HCT116 (cell line): ENCODE results near the gene SOX2. TPM values are rescaled to one million over a fixed set of nuclear protein-coding genes. Genes with fewer than 3 reads are reported as not detected.

ENCODE experiments used
- ATAC-seq: fragments of 200-7000 bp; cut with Tn5 transposase; 2 replicates; pipeline ENCODE4 v1.9.1; 2020; ENCODE audit warnings: mild to moderate bottlenecking, moderate library complexity
- BruUV-seq: library from RNA; stranded (reverse); fragments of 400-500 nt; replicated peaks from 2 replicates; lab custom pipeline; 2021; lab: Mats Ljungman, UMichigan
- CTCF ChIA-PET: fragments of 300-600 bp; sonication (Branson Sonifier 250); formaldehyde crosslinking; loops from one replicate; lab custom pipeline; 2021; ENCODE audit warnings: antibody characterized with exemption; lab: Charles Lee
- POLR2A ChIA-PET: fragments of 300-600, 350-600 bp; sonication (Branson Sonifier 250); formaldehyde crosslinking; loops from one replicate; lab custom pipeline; 2021; ENCODE audit warnings: antibody characterized with exemption; lab: Charles Lee
- RAD21 ChIA-PET, 2 experiments: fragments of 300-600 bp; sonication (Branson Sonifier 250); formaldehyde crosslinking; loops; one replicate each; lab custom pipeline; 2023; ENCODE audit warnings: low total read pairs in 2 of 2; ENCODE audit not compliant: uncharacterized antibody in 2 of 2, unreplicated experiment in 2 of 2, low non-redundant PET in 1 of 2; lab: Charles Lee
- DNase-seq: peaks from one replicate; pipeline ENCODE4 v3.0.0-alpha.2; 2010; ENCODE audit warnings: low read depth, low spot score
- H2AFZ ChIP-seq: fragments of 200-600 bp; shearing (Covaris generic), sonication (generic); 2 replicates; pipeline ENCODE4 v1.6.1; 2017; ENCODE audit warnings: low read depth, mixed run types, mixed read lengths, antibody characterized with exemption, low read length; ENCODE audit not compliant: poor library complexity, severe bottlenecking
- H3K27ac ChIP-seq: 2 replicates; pipeline ENCODE4 v1.5.1; 2012; ENCODE audit warnings: low read depth, low read length
- H3K27me3 ChIP-seq: fragments of 200-600 bp; sonication (generic); 2 replicates; pipeline ENCODE4 v1.6.1; 2016; ENCODE audit warnings: mixed run types, low read length, mixed read lengths; ENCODE audit not compliant: insufficient read depth
- H3K36me3 ChIP-seq, 2 experiments: fragments of 200-500 bp in 1 of 2; fragments of 200-600 bp in 1 of 2; sonication (Bioruptor generic) in 1 of 2; sonication (generic) in 1 of 2; 2 replicates each; pipeline versions ENCODE4 v1.5.1 to v1.6.1; 2014 to 2016; ENCODE audit warnings: low read length in 2 of 2, inconsistent platforms in 1 of 2, mixed read lengths in 1 of 2, mixed run types in 1 of 2; ENCODE audit not compliant: insufficient read depth in 2 of 2, control insufficient read depth in 1 of 2
- H3K4me1 ChIP-seq, 2 experiments: fragments of 200-600 bp in 1 of 2; sonication (generic) in 1 of 2; 2 replicates each; pipeline versions ENCODE4 v1.5.1 to v1.6.1; 2012 to 2017; ENCODE audit warnings: low read length in 2 of 2, inconsistent platforms in 1 of 2, mild to moderate bottlenecking in 1 of 2, mixed read lengths in 1 of 2, mixed run types in 1 of 2, moderate library complexity in 1 of 2; ENCODE audit not compliant: insufficient read depth in 2 of 2, control insufficient read depth in 1 of 2
- H3K4me2 ChIP-seq: fragments of 200-600 bp; sonication (generic); 2 replicates; pipeline ENCODE4 v1.6.1; 2017; ENCODE audit warnings: mixed run types, low read length, mixed read lengths
- H3K4me3 ChIP-seq, 2 experiments: fragments of 200-600 bp in 1 of 2; sonication (generic) in 1 of 2; replicated peaks in 1 of 2; 2 replicates each; pipeline ENCODE4 v1.5.1; 2011 to 2016; ENCODE audit warnings: low read length in 2 of 2, control low read depth in 1 of 2, low read depth in 1 of 2, mild to moderate bottlenecking in 1 of 2, mixed read lengths in 1 of 2, mixed run types in 1 of 2
- H3K79me2 ChIP-seq: fragments of 200-600 bp; sonication (generic); 2 replicates; pipeline ENCODE4 v1.6.1; 2017; ENCODE audit warnings: mild to moderate bottlenecking, mixed run types, low read length, moderate library complexity, mixed read lengths; ENCODE audit not compliant: insufficient read depth
- H3K9ac ChIP-seq: fragments of 200-600 bp; sonication (generic); 2 replicates; pipeline ENCODE4 v1.6.1; 2016; ENCODE audit warnings: low read length, mixed read lengths
- H3K9me2 ChIP-seq: fragments of 200-600 bp; sonication (generic), shearing (Covaris generic); 2 replicates; pipeline ENCODE4 v1.6.1; 2017; ENCODE audit warnings: mixed run types, mild to moderate bottlenecking, moderate library complexity; ENCODE audit not compliant: insufficient read depth
- H3K9me3 ChIP-seq, 2 experiments: fragments of 200-500 bp in 1 of 2; fragments of 200-600 bp in 1 of 2; sonication (Bioruptor generic) in 1 of 2; sonication (generic) in 1 of 2; 2 replicates each; pipeline ENCODE4 v1.6.1; 2014 to 2017; ENCODE audit warnings: low read length in 2 of 2, mixed read lengths in 2 of 2, inconsistent platforms in 1 of 2, low read depth in 1 of 2, mild to moderate bottlenecking in 1 of 2, mixed run types in 1 of 2, moderate library complexity in 1 of 2; ENCODE audit not compliant: control insufficient read depth in 1 of 2, insufficient read depth in 1 of 2
- H4K20me1 ChIP-seq: fragments of 200-600 bp; sonication (generic), shearing (Covaris generic); 2 replicates; pipeline ENCODE4 v1.6.1; 2017; ENCODE audit warnings: mixed run types, mild to moderate bottlenecking, moderate library complexity; ENCODE audit not compliant: insufficient read depth
- CBX3 ChIP-seq: IDR thresholded peaks from 2 replicates; pipeline ENCODE4 v1.6.1; 2012; ENCODE audit warnings: low read depth
- CEBPB ChIP-seq: IDR thresholded peaks from 2 replicates; pipeline ENCODE4 v1.6.1; 2012; ENCODE audit warnings: low read depth
- ELF1 ChIP-seq: IDR thresholded peaks from 2 replicates; pipeline ENCODE4 v1.6.1; 2012; ENCODE audit warnings: low read depth, borderline replicate concordance
- EZH2phosphoT487 ChIP-seq: fragments of 200-600 bp; IDR thresholded peaks from 2 replicates; pipeline ENCODE4 v1.6.1; 2018; ENCODE audit warnings: antibody characterized with exemption, borderline replicate concordance
- JUND ChIP-seq: IDR thresholded peaks from 2 replicates; pipeline ENCODE4 v1.6.1; 2012
- RAD21 ChIP-seq: IDR thresholded peaks from 2 replicates; pipeline ENCODE4 v1.6.1; 2012; ENCODE audit warnings: low read depth, mild to moderate bottlenecking
- SIN3A ChIP-seq: IDR thresholded peaks from 2 replicates; pipeline ENCODE4 v1.6.1; 2012; ENCODE audit warnings: low read depth
- SP1 ChIP-seq: IDR thresholded peaks from 2 replicates; pipeline ENCODE4 v1.6.1; 2012; ENCODE audit warnings: low read depth
- SRF ChIP-seq: IDR thresholded peaks from 2 replicates; pipeline ENCODE4 v1.6.1; 2012; ENCODE audit warnings: low read depth
- YY1 ChIP-seq: IDR thresholded peaks from 2 replicates; pipeline ENCODE4 v1.6.1; 2011; ENCODE audit warnings: low read length, low read depth, moderate library complexity, mild to moderate bottlenecking; ENCODE audit not compliant: insufficient replicate concordance; ENCODE audit errors: extremely low read depth
- ZFX ChIP-seq: fragments of 450-650 bp; IDR thresholded peaks from 2 replicates; pipeline ENCODE4 v1.6.1; 2017
- ZNF274 ChIP-seq: fragments of 200-500 bp; sonication (Bioruptor generic); IDR thresholded peaks from 2 replicates; pipeline ENCODE4 v1.6.1; 2014; ENCODE audit warnings: mild to moderate bottlenecking, low read depth, low read length, inconsistent platforms
- intact Hi-C: fragments of 100-400 bp; cut with micrococcal nuclease; formaldehyde crosslinking; loops from 2 replicates; pipeline ENCODE4 v1.10.0; 2022
- total RNA-seq: library from RNA; stranded (reverse); gene quantifications from one replicate; pipeline ENCODE4 v1.2.1, GENCODE V29; 2021; ENCODE audit not compliant: unreplicated experiment
- TF ChIP-seq, protein P1 (sequence below), 3 experiments: fragments of 200-600 bp in 1 of 3; sonication (generic) in 1 of 3; IDR thresholded peaks in 2 of 3; conservative IDR thresholded peaks in 1 of 3; 2 replicates each; pipeline ENCODE4 v1.5.1; 2012 to 2017; ENCODE audit warnings: low read depth in 2 of 3, low read length in 2 of 3, antibody characterized with exemption in 1 of 3, borderline replicate concordance in 1 of 3, control low read depth in 1 of 3, mild to moderate bottlenecking in 1 of 3, mixed read lengths in 1 of 3, mixed run types in 1 of 3, moderate library complexity in 1 of 3; ENCODE audit not compliant: insufficient read depth in 1 of 3
- TF ChIP-seq, protein P2 (sequence below): IDR thresholded peaks from 2 replicates; pipeline ENCODE4 v1.6.1; 2012
- TF ChIP-seq, protein P3 (sequence below): IDR thresholded peaks from 2 replicates; pipeline ENCODE4 v1.6.1; 2011; ENCODE audit warnings: mild to moderate bottlenecking, low read length, moderate library complexity; ENCODE audit not compliant: insufficient replicate concordance; ENCODE audit errors: extremely low read depth
- TF ChIP-seq, protein P4 (sequence below): IDR thresholded peaks from 2 replicates; pipeline ENCODE4 v1.6.1; 2012

The SOX2 gene
- total RNA-seq, 1 experiment from 2014 or later: 0.15 TPM

DNA sequence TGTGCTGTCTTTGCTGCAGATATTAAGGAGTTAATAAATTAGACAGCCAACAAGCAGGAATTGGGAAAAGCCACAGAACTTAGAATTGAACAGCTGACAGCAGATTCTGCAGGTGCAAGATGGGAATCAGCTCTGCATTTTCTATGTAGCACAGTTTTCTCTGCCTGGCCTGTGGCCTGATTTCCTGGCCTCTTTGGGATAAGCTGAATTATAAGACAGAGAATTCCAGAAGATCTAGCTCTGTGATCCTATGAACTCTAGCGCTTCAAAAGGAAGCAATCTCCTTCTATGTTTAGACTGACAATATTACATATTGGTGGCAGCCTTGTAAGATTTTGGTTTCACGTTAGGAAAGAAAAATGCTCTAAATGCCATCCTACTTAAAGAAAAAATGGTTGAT is 24.0 kb upstream of the SOX2 start:
- POLR2A ChIA-PET: no interaction called here
- Histone ChIP-seq H3K4me3 (no peak overlapping the region), H3K9me2 (no peaks in the 10 kb centered on the region), H3K9ac (no peak overlapping the region), H3K4me1 (no peaks in the 10 kb centered on the region), H2AFZ (no peak overlapping the region), H3K27me3 (no peaks in the 10 kb centered on the region), H4K20me1 (no peaks in the 10 kb centered on the region), H3K79me2 (no peaks in the 10 kb centered on the region), H3K9me3 (no peaks in the 10 kb centered on the region), H3K27ac (no peak overlapping the region), H3K4me2 (no peak overlapping the region), H3K36me3 (no peaks in the 10 kb centered on the region)
- no TSS peak for BruUV-seq
- CTCF ChIA-PET: no interaction called here
- TF ChIP-seq EZH2phosphoT487 (no peak), ELF1 (no peak), RAD21 (no peak), ZNF274 (no peak), CEBPB (no peak)
- TF ChIP-seq, protein P1, sequence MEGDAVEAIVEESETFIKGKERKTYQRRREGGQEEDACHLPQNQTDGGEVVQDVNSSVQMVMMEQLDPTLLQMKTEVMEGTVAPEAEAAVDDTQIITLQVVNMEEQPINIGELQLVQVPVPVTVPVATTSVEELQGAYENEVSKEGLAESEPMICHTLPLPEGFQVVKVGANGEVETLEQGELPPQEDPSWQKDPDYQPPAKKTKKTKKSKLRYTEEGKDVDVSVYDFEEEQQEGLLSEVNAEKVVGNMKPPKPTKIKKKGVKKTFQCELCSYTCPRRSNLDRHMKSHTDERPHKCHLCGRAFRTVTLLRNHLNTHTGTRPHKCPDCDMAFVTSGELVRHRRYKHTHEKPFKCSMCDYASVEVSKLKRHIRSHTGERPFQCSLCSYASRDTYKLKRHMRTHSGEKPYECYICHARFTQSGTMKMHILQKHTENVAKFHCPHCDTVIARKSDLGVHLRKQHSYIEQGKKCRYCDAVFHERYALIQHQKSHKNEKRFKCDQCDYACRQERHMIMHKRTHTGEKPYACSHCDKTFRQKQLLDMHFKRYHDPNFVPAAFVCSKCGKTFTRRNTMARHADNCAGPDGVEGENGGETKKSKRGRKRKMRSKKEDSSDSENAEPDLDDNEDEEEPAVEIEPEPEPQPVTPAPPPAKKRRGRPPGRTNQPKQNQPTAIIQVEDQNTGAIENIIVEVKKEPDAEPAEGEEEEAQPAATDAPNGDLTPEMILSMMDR (IDR thresholded peaks at IDR 0.05 in 2 of 3, conservative IDR thresholded peaks at IDR 0.05 in 1 of 3; ENCODE audit: borderline replicate concordance in 1 of 3, insufficient read depth in 1 of 3, low read depth in 2 of 3, low read length in 2 of 3): no peak
- TF ChIP-seq, protein P2, sequence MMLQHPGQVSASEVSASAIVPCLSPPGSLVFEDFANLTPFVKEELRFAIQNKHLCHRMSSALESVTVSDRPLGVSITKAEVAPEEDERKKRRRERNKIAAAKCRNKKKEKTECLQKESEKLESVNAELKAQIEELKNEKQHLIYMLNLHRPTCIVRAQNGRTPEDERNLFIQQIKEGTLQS: no peak
- intact Hi-C loops: no loop called here
- DNase-seq: no peak
- RAD21 ChIA-PET: no interaction called here
- no peak for ATAC-seq

DNA sequence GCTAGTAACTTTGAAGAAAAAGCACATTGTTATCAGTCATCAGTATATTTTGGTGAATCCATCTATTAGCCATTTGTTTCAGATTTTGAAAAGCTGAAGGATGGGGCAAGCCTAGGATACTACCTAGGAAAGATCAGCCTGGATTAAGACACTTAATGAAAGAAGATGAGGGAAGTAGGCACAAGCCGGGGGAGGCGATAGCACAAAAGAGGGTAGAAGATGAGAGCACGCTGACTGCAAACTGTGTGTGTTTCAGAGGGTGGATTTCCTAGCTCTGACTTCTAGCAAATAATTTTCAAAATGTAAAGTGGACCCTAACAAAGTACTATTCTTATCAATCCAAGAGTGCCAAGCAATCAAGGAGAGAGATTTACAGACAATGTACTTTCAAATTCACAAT is 22.2 kb upstream of the SOX2 start:
- no peak for DNase-seq
- Histone ChIP-seq H3K4me1 (no peaks in the 10 kb centered on the region), H3K4me3 (no peak overlapping the region), H3K9ac (no peak overlapping the region), H3K79me2 (no peaks in the 10 kb centered on the region), H3K36me3 (no peaks in the 10 kb centered on the region), H3K27me3 (no peaks in the 10 kb centered on the region), H3K9me2 (no peaks in the 10 kb centered on the region), H3K4me2 (no peak overlapping the region), H3K9me3 (no peaks in the 10 kb centered on the region), H3K27ac (no peak overlapping the region), H4K20me1 (no peaks in the 10 kb centered on the region), H2AFZ (no peak overlapping the region)
- no peak for ATAC-seq
- intact Hi-C loops: no loop called here
- RAD21 ChIA-PET: no interaction called here
- POLR2A ChIA-PET: no interaction called here
- BruUV-seq: no TSS peak
- CTCF ChIA-PET: interaction anchor here (2.0 kb wide), 1 partner anchor 11 kb away, joined by 15 read pairs; no protein-coding TSS in a partner anchor
- TF ChIP-seq ZFX (no peak), ELF1 (no peak), SP1 (no peak), YY1 (no peak), CEBPB (no peak), CBX3 (no peak), JUND (no peak), SIN3A (no peak), RAD21 (no peak), EZH2phosphoT487 (no peak), SRF (no peak)
- TF ChIP-seq, protein P2: no peak
- TF ChIP-seq, protein P3, sequence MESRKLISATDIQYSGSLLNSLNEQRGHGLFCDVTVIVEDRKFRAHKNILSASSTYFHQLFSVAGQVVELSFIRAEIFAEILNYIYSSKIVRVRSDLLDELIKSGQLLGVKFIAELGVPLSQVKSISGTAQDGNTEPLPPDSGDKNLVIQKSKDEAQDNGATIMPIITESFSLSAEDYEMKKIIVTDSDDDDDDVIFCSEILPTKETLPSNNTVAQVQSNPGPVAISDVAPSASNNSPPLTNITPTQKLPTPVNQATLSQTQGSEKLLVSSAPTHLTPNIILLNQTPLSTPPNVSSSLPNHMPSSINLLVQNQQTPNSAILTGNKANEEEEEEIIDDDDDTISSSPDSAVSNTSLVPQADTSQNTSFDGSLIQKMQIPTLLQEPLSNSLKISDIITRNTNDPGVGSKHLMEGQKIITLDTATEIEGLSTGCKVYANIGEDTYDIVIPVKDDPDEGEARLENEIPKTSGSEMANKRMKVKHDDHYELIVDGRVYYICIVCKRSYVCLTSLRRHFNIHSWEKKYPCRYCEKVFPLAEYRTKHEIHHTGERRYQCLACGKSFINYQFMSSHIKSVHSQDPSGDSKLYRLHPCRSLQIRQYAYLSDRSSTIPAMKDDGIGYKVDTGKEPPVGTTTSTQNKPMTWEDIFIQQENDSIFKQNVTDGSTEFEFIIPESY: no peak
- TF ChIP-seq, protein P4, sequence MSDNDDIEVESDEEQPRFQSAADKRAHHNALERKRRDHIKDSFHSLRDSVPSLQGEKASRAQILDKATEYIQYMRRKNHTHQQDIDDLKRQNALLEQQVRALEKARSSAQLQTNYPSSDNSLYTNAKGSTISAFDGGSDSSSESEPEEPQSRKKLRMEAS: no peak
